Measurements from ENCODE around the gene IKZF1. TPM values are rescaled to one million over a fixed set of nuclear protein-coding genes. Genes with fewer than 3 reads are reported as not detected.

Gene IKZF1
- total RNA-seq, 1 donor from 2014 or later, result 0.11 TPM

GRCh38 chr7:50436133-50436806 is 131.8 kb downstream of the IKZF1 start:
- H3K4me1 ChIP-seq, result no peaks in the 10 kb centered on the region
- no peak overlapping the region for H3K4me2 ChIP-seq
- peaks cover 6% of the 10 kb centered on the region for H3K4me1 Mint-ChIP-seq
- no peak overlapping the region for H3K27ac ChIP-seq
- peaks cover 3% of the 10 kb centered on the region for H3K36me3 Mint-ChIP-seq
- H3K9me3 ChIP-seq (ENCODE audit: low read depth), result no peaks in the 10 kb centered on the region
- H2AFZ ChIP-seq (replicated peaks), result no peak overlapping the region
- H3K36me3 ChIP-seq, result no peaks in the 10 kb centered on the region
- no peaks in the 10 kb centered on the region for H3F3A ChIP-seq (ENCODE audit: low read depth)
- H3K9me3 Mint-ChIP-seq, result no peaks in the 10 kb centered on the region
- no peaks in the 10 kb centered on the region for H4K20me1 ChIP-seq (ENCODE audit: low read depth)
- H3K9ac ChIP-seq, result no peak overlapping the region
- no peak for TF ChIP-seq EZH2 (IDR thresholded peaks at IDR 0.05)
- TF ChIP-seq EZH2phosphoT487 (IDR thresholded peaks at IDR 0.05), result no peak
- H3K4me3 Mint-ChIP-seq, result no peak overlapping the region
- H3K27me3 ChIP-seq, result no peaks in the 10 kb centered on the region
- H3K27ac Mint-ChIP-seq, result no peak overlapping the region
- no peak overlapping the region for H3K4me3 ChIP-seq
- DNase-seq (ENCODE audit: low spot score), result no peak
- no peaks in the 10 kb centered on the region for H3K79me2 ChIP-seq (ENCODE audit: low read depth)
- H3K27me3 Mint-ChIP-seq (ENCODE audit: insufficient read depth, low read depth), result no peaks in the 10 kb centered on the region

- TF ChIP-seq EZH2 (IDR thresholded peaks at IDR 0.05), result no peak
- no peak for TF ChIP-seq CTCF (IDR thresholded peaks at IDR 0.05)
- no peak for TF ChIP-seq EZH2phosphoT487 (IDR thresholded peaks at IDR 0.05)
- Mint-ChIP-seq H3K4me1 (peaks cover 8% of the 10 kb centered on the region), H3K36me3 (peaks cover 12% of the 10 kb centered on the region), H3K27me3 (ENCODE audit: insufficient read depth, low read depth) (no peaks in the 10 kb centered on the region), H3K4me3 (no peak overlapping the region), H3K9me3 (no peaks in the 10 kb centered on the region), H3K27ac (no peak overlapping the region)
- H3K9ac ChIP-seq, result no peak overlapping the region
- peaks cover 4% of the 10 kb centered on the region for H4K20me1 ChIP-seq (ENCODE audit: low read depth)
- no peak overlapping the region for H2AFZ ChIP-seq (replicated peaks)
- peaks cover 6% of the 10 kb centered on the region for H3K36me3 ChIP-seq
- H3K27me3 ChIP-seq, result no peaks in the 10 kb centered on the region
- peaks cover 23% of the 10 kb centered on the region for H3F3A ChIP-seq (ENCODE audit: low read depth)
- no peak overlapping the region for H3K27ac ChIP-seq
- no peaks in the 10 kb centered on the region for H3K9me3 ChIP-seq (ENCODE audit: low read depth)
- peaks cover 10% of the 10 kb centered on the region for H3K79me2 ChIP-seq (ENCODE audit: low read depth)
- H3K4me2 ChIP-seq, result no peak overlapping the region
- peaks cover 11% of the 10 kb centered on the region for H3K4me1 ChIP-seq
- DNase-seq (ENCODE audit: low spot score), result no peak
- no peak overlapping the region for H3K4me3 ChIP-seq
These were observed 142.0 kb downstream of the IKZF1 start for GRCh38 chr7:50446542-50446960.

- Mint-ChIP-seq H3K9me3 (no peaks in the 10 kb centered on the region), H3K27ac (no peak overlapping the region), H3K27me3 (ENCODE audit: insufficient read depth, low read depth) (no peaks in the 10 kb centered on the region), H3K36me3 (peaks cover 12% of the 10 kb centered on the region), H3K4me3 (peak overlapping the region; percentile 87), H3K4me1 (peaks cover 8% of the 10 kb centered on the region)
- Histone ChIP-seq H3K27me3 (no peaks in the 10 kb centered on the region), H2AFZ (replicated peaks) (no peak overlapping the region), H3K36me3 (peaks cover 6% of the 10 kb centered on the region), H3K9me3 (ENCODE audit: low read depth) (no peaks in the 10 kb centered on the region), H4K20me1 (ENCODE audit: low read depth) (peaks cover 4% of the 10 kb centered on the region), H3K79me2 (ENCODE audit: low read depth) (peaks cover 10% of the 10 kb centered on the region), H3K4me1 (peaks cover 11% of the 10 kb centered on the region), H3K9ac (no peak overlapping the region), H3K27ac (no peak overlapping the region), H3K4me2 (peak overlapping the region; percentile 67), H3K4me3 (peak overlapping the region; percentile 50), H3F3A (ENCODE audit: low read depth) (peaks cover 24% of the 10 kb centered on the region)
- TF ChIP-seq CTCF (IDR thresholded peaks at IDR 0.05), result no peak
- TF ChIP-seq EZH2 (IDR thresholded peaks at IDR 0.05), result no peak
- no peak for DNase-seq (ENCODE audit: low spot score)
These were observed 144.3 kb downstream of the IKZF1 start for GRCh38 chr7:50448823-50449222.

- TF ChIP-seq EZH2phosphoT487 (IDR thresholded peaks at IDR 0.05) (no peak), EZH2 (IDR thresholded peaks at IDR 0.05) (no peak), CTCF (IDR thresholded peaks at IDR 0.05) (no peak)
- Mint-ChIP-seq H3K4me3 (peak overlapping the region; percentile 87), H3K4me1 (peaks cover 8% of the 10 kb centered on the region), H3K27ac (no peak overlapping the region), H3K9me3 (no peaks in the 10 kb centered on the region), H3K36me3 (peaks cover 12% of the 10 kb centered on the region), H3K27me3 (ENCODE audit: insufficient read depth, low read depth) (no peaks in the 10 kb centered on the region)
- no peak for DNase-seq (ENCODE audit: low spot score)
- peak overlapping the region; percentile 58 for H2AFZ ChIP-seq (replicated peaks)
- H3K9ac ChIP-seq, result no peak overlapping the region
- H3K4me2 ChIP-seq, result peak overlapping the region; percentile 67
- H3F3A ChIP-seq (ENCODE audit: low read depth), result peaks cover 24% of the 10 kb centered on the region
- H3K4me1 ChIP-seq, result peaks cover 11% of the 10 kb centered on the region
- peaks cover 4% of the 10 kb centered on the region for H4K20me1 ChIP-seq (ENCODE audit: low read depth)
- H3K79me2 ChIP-seq (ENCODE audit: low read depth), result peaks cover 10% of the 10 kb centered on the region
- H3K27ac ChIP-seq, result no peak overlapping the region
- H3K36me3 ChIP-seq, result no peaks in the 10 kb centered on the region
- peak overlapping the region; percentile 50 for H3K4me3 ChIP-seq
- no peaks in the 10 kb centered on the region for H3K9me3 ChIP-seq (ENCODE audit: low read depth)
- H3K27me3 ChIP-seq, result no peaks in the 10 kb centered on the region
These were observed 145.0 kb downstream of the IKZF1 start for GRCh38 chr7:50449501-50449880.

Data from neural progenitor cell (in vitro differentiated cells).